Brain pericyte (primary cell): ENCODE data around the gene KRTAP20-3.

Source experiments
- DNase-seq: peaks from one replicate; pipeline ENCODE4 v3.0.0-alpha.2; 2012; ENCODE audit warnings: low read depth, low spot score

Gene KRTAP20-3

GRCh38 chr21:30680586-30680985, 37.9 kb downstream of the KRTAP20-3 start:
- no peak for DNase-seq

GRCh38 chr21:30684506-30684905, 41.8 kb downstream of the KRTAP20-3 start:
- DNase-seq: no peak

GRCh38 chr21:30689822-30690221, 47.2 kb downstream of the KRTAP20-3 start:
- DNase-seq: no peak
